ENCODE data around the gene ZNF746.

Gene ZNF746

GRCh38 chr7:149525280-149525679, 27.7 kb upstream of the ZNF746 start:
- no peaks in the 10 kb centered on the region for H3K36me3 ChIP-seq (ENCODE audit: insufficient read depth, low read length)
- peaks cover 16% of the 10 kb centered on the region; the same call in 1 of the 2 replicates for H3K9me3 ChIP-seq (ENCODE audit: insufficient read depth, low read depth, low read length)
- H2AFZ ChIP-seq (ENCODE audit: low read length) = no peak overlapping the region
- H3K4me2 ChIP-seq (ENCODE audit: low read depth, low read length, poor library complexity, severe bottlenecking) = no peak overlapping the region
- H3K79me2 ChIP-seq (ENCODE audit: insufficient read depth, low read length) = no peaks in the 10 kb centered on the region
- no peak for TF ChIP-seq CTCF (conservative IDR thresholded peaks at IDR 0.05; ENCODE audit: low read length)
- TF ChIP-seq EZH2phosphoT487 (IDR thresholded peaks at IDR 0.05; ENCODE audit: borderline replicate concordance) = no peak
- no peaks in the 10 kb centered on the region for H3K27me3 ChIP-seq (ENCODE audit: insufficient read depth, low read length, poor library complexity, severe bottlenecking)
- H3K9ac ChIP-seq (ENCODE audit: low read depth, low read length, poor library complexity, severe bottlenecking) = no peak overlapping the region
- H3K4me3 ChIP-seq (ENCODE audit: low read length, poor library complexity, severe bottlenecking) = no peak overlapping the region
- no peaks in the 10 kb centered on the region for H3K4me1 ChIP-seq (ENCODE audit: insufficient read depth, low read length, poor library complexity, severe bottlenecking)
- H3F3A ChIP-seq (ENCODE audit: low read depth) = no peaks in the 10 kb centered on the region
- no peaks in the 10 kb centered on the region for H4K20me1 ChIP-seq (ENCODE audit: insufficient read depth, low read length, poor library complexity, severe bottlenecking)
- H3K9me2 ChIP-seq (replicated peaks; ENCODE audit: low read depth, low read length) = no peaks in the 10 kb centered on the region

- H3K4me3 ChIP-seq (ENCODE audit: low read length, poor library complexity, severe bottlenecking) = no peak overlapping the region
- H3K9me2 ChIP-seq (replicated peaks; ENCODE audit: low read depth, low read length) = no peaks in the 10 kb centered on the region
- no peak overlapping the region for H2AFZ ChIP-seq (ENCODE audit: low read length)
- no peaks in the 10 kb centered on the region for H3F3A ChIP-seq (ENCODE audit: low read depth)
- no peaks in the 10 kb centered on the region for H4K20me1 ChIP-seq (ENCODE audit: insufficient read depth, low read length, poor library complexity, severe bottlenecking)
- no peak overlapping the region for H3K9ac ChIP-seq (ENCODE audit: low read depth, low read length, poor library complexity, severe bottlenecking)
- H3K36me3 ChIP-seq (ENCODE audit: insufficient read depth, low read length) = no peaks in the 10 kb centered on the region
- TF ChIP-seq EZH2phosphoT487 (IDR thresholded peaks at IDR 0.05; ENCODE audit: borderline replicate concordance) (no peak), CTCF (conservative IDR thresholded peaks at IDR 0.05; ENCODE audit: low read length) (no peak)
- H3K4me2 ChIP-seq (ENCODE audit: low read depth, low read length, poor library complexity, severe bottlenecking) = no peak overlapping the region
- peaks cover 8% of the 10 kb centered on the region; the same call in 1 of the 2 replicates for H3K9me3 ChIP-seq (ENCODE audit: insufficient read depth, low read depth, low read length)
- no peaks in the 10 kb centered on the region for H3K27me3 ChIP-seq (ENCODE audit: insufficient read depth, low read length, poor library complexity, severe bottlenecking)
- H3K79me2 ChIP-seq (ENCODE audit: insufficient read depth, low read length) = no peaks in the 10 kb centered on the region
- H3K4me1 ChIP-seq (ENCODE audit: insufficient read depth, low read length, poor library complexity, severe bottlenecking) = no peaks in the 10 kb centered on the region
These were observed 26.8 kb upstream of the ZNF746 start for GRCh38 chr7:149524394-149524793.

- H3F3A ChIP-seq (ENCODE audit: low read depth) = no peaks in the 10 kb centered on the region
- no peak overlapping the region for H2AFZ ChIP-seq (ENCODE audit: low read length)
- H3K4me3 ChIP-seq (ENCODE audit: low read length, poor library complexity, severe bottlenecking) = no peak overlapping the region
These were observed 12.6 kb upstream of the ZNF746 start for GRCh38 chr7:149510248-149510647.

More at GRCh38 chr7:149510248-149510647, 12.6 kb upstream of the ZNF746 start:
- H3K4me2 ChIP-seq (ENCODE audit: low read depth, low read length, poor library complexity, severe bottlenecking) = no peak overlapping the region
- TF ChIP-seq EZH2phosphoT487 (IDR thresholded peaks at IDR 0.05; ENCODE audit: borderline replicate concordance) = no peak
- TF ChIP-seq CTCF (conservative IDR thresholded peaks at IDR 0.05; ENCODE audit: low read length) = no peak
- H4K20me1 ChIP-seq (ENCODE audit: insufficient read depth, low read length, poor library complexity, severe bottlenecking) = no peaks in the 10 kb centered on the region
- no peaks in the 10 kb centered on the region for H3K36me3 ChIP-seq (ENCODE audit: insufficient read depth, low read length)
- no peaks in the 10 kb centered on the region for H3K27me3 ChIP-seq (ENCODE audit: insufficient read depth, low read length, poor library complexity, severe bottlenecking)
- H3K9me3 ChIP-seq (ENCODE audit: insufficient read depth, low read depth, low read length) = 0 out of 2 replicates have a peak, but pooled peaks cover 6% of the 10 kb centered on the region
- H3K9me2 ChIP-seq (replicated peaks; ENCODE audit: low read depth, low read length) = no peaks in the 10 kb centered on the region
- H3K79me2 ChIP-seq (ENCODE audit: insufficient read depth, low read length) = no peaks in the 10 kb centered on the region
- H3K9ac ChIP-seq (ENCODE audit: low read depth, low read length, poor library complexity, severe bottlenecking) = no peak overlapping the region
- H3K4me1 ChIP-seq (ENCODE audit: insufficient read depth, low read length, poor library complexity, severe bottlenecking) = no peaks in the 10 kb centered on the region

Data from Loucy (cell line).